A549 (cell line): Measurements from ENCODE around the gene STOML3.

Experiments used
- CTCF ChIP-seq: fragments of >200 bp; sonication (Bioruptor Twin); formaldehyde crosslinking; IDR thresholded peaks from 3 replicates; pipeline ENCODE4 v1.5.1; 2016
- JUN ChIP-seq, 2 experiments: fragments of >200 bp; sonication (Bioruptor Twin); formaldehyde crosslinking; IDR thresholded peaks; 2 replicates in 1 of 2; 3 replicates in 1 of 2; pipeline ENCODE4 v1.6.1; 2016 to 2017
- KDM1A ChIP-seq: fragments of 200-600 bp; sonication (generic); IDR thresholded peaks from 2 replicates; pipeline ENCODE4 v1.6.1; 2016; ENCODE audit warnings: low read depth, mild to moderate bottlenecking
- RAD21 ChIP-seq, 2 experiments: fragments of >200 bp in 1 of 2; sonication (Bioruptor Twin) in 1 of 2; formaldehyde crosslinking in 1 of 2; IDR thresholded peaks in 1 of 2; conservative IDR thresholded peaks in 1 of 2; 2 replicates in 1 of 2; 3 replicates in 1 of 2; pipeline ENCODE4 v1.6.1; 2012 to 2018; ENCODE audit warnings: inconsistent platforms in 1 of 2

GRCh38 chr13:39016087-39016486 lies 25.5 kb upstream of the STOML3 start:
- no peak for TF ChIP-seq JUN (IDR thresholded peaks at IDR 0.05)
- no peak for TF ChIP-seq CTCF
- TF ChIP-seq KDM1A, result no peak
- no peak for TF ChIP-seq RAD21 (conservative IDR thresholded peaks at IDR 0.05 in 1 of 2, IDR thresholded peaks at IDR 0.05 in 1 of 2)
